Natural killer cell (primary cell): ENCODE data around the gene MFGE8. TPM values are rescaled to one million over a fixed set of nuclear protein-coding genes. Genes with fewer than 3 reads are reported as not detected.

Experiments used
- ATAC-seq, 3 donors: fragments of 150-1000 bp in 2 of 3; fragments of 200-7000 bp in 1 of 3; cut with Tn5 transposase; 1 replicate in 1 of 3; 2 replicates in 2 of 3; pipeline ENCODE4 v1.10.0; 2021; ENCODE audit warnings: mild to moderate bottlenecking in 2 of 3, moderate library complexity in 2 of 3
- DNase-seq, 2 donors: peaks; one replicate each; pipeline versions ENCODE4 v3.0.0 to v3.0.0-alpha.2; 2013 to 2021; ENCODE audit warnings: mixed read lengths in 1 of 2
- H3K27ac ChIP-seq: one replicate; pipeline ENCODE4 v1.5.1; 2013; ENCODE audit warnings: mild to moderate bottlenecking, low read length
- H3K27me3 ChIP-seq: one replicate; pipeline ENCODE4 v1.6.1; 2013; ENCODE audit warnings: low read length; ENCODE audit not compliant: control insufficient read depth, insufficient read depth
- H3K36me3 ChIP-seq: one replicate; pipeline ENCODE4 v1.6.1; 2013; ENCODE audit warnings: low read length; ENCODE audit not compliant: control insufficient read depth, insufficient read depth
- H3K4me1 ChIP-seq: one replicate; pipeline ENCODE4 v1.6.1; 2013; ENCODE audit warnings: low read length; ENCODE audit not compliant: control insufficient read depth, insufficient read depth
- H3K4me3 ChIP-seq: one replicate; pipeline ENCODE4 v1.5.1; 2013; ENCODE audit warnings: low read length
- H3K9me3 ChIP-seq: one replicate; pipeline ENCODE4 v1.6.1; 2013; ENCODE audit warnings: low read length; ENCODE audit not compliant: control insufficient read depth, insufficient read depth
- H3K27ac Mint-ChIP-seq, 2 donors: one replicate each; pipeline ENCODE4 v1.8.0; 2022; ENCODE audit warnings: mild to moderate bottlenecking in 2 of 2, mixed read lengths in 2 of 2, moderate library complexity in 1 of 2
- H3K27me3 Mint-ChIP-seq, 2 donors: one replicate each; pipeline ENCODE4 v1.8.0; 2022; ENCODE audit warnings: low read depth in 2 of 2, mixed read lengths in 2 of 2
- H3K36me3 Mint-ChIP-seq: one replicate; pipeline ENCODE4 v1.8.0; 2022; ENCODE audit warnings: mixed read lengths
- H3K4me1 Mint-ChIP-seq, 2 donors: one replicate each; pipeline ENCODE4 v1.8.0; 2022; ENCODE audit warnings: mixed read lengths in 2 of 2
- H3K4me3 Mint-ChIP-seq: one replicate; pipeline ENCODE4 v1.8.0; 2022; ENCODE audit warnings: mild to moderate bottlenecking, moderate library complexity, mixed read lengths
- H3K9me3 Mint-ChIP-seq, 2 donors: one replicate each; pipeline ENCODE4 v1.8.0; 2022; ENCODE audit warnings: mixed read lengths in 2 of 2
- WGBS: methylation state at CpG from one replicate; pipeline ENCODE4 v1.1.7; 2013; ENCODE audit warnings: missing lambda C conversion rate; ENCODE audit not compliant: insufficient coverage; 5-methylcytosine and 5-hydroxymethylcytosine counted together
- intact Hi-C: fragments of 100-400 bp; cut with micrococcal nuclease; formaldehyde crosslinking; loops from one replicate; pipeline ENCODE4 v1.14.2; 2022
- total RNA-seq, 4 donors: library from RNA; stranded (reverse); fragments of 120-200 nt in 1 of 4; gene quantifications; one replicate each; pipeline versions ENCODE4 v1.2.3 to v1.2.4, GENCODE V29; 2013 to 2022
- TF ChIP-seq, protein P1 (sequence below): fragments of 200-600 bp; IDR thresholded peaks from one replicate; pipeline ENCODE4 v1.8.0; 2022; ENCODE audit warnings: antibody characterized with exemption

Gene MFGE8
- total RNA-seq, 3 donors from 2014 or later (not counting 1 experiment from before 2014, with no cell fraction given), result 39.0 to 110 (median 72.5) TPM

DNA sequence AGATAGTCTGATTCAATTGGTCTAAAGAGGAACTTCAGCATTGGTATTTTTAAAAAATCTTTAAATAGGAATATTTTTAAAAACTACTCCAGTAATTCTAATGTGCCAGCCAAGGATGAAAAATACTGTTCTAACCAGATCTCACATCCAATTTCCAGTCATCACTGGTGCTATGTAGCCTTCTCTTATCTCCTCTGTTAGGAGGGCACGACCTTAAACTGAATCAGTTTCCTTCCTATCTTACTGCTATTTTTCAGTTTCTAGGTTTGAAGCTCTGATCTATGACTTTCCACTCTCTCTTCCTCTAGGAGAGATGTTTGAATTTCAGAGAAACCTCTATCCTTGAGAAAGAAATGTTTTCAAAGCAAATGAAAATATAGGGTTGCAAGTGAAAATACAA lies 49.8 kb downstream of the MFGE8 start:
- Histone ChIP-seq H3K27me3 (no peaks in the 10 kb centered on the region), H3K4me1 (no peaks in the 10 kb centered on the region), H3K4me3 (no peak overlapping the region), H3K27ac (no peak overlapping the region), H3K9me3 (no peaks in the 10 kb centered on the region), H3K36me3 (no peaks in the 10 kb centered on the region)
- H3K4me1 Mint-ChIP-seq, result no peaks in the 10 kb centered on the region
- no peaks in the 10 kb centered on the region for H3K9me3 Mint-ChIP-seq
- intact Hi-C loops, result no loop called here
- TF ChIP-seq, protein P1, sequence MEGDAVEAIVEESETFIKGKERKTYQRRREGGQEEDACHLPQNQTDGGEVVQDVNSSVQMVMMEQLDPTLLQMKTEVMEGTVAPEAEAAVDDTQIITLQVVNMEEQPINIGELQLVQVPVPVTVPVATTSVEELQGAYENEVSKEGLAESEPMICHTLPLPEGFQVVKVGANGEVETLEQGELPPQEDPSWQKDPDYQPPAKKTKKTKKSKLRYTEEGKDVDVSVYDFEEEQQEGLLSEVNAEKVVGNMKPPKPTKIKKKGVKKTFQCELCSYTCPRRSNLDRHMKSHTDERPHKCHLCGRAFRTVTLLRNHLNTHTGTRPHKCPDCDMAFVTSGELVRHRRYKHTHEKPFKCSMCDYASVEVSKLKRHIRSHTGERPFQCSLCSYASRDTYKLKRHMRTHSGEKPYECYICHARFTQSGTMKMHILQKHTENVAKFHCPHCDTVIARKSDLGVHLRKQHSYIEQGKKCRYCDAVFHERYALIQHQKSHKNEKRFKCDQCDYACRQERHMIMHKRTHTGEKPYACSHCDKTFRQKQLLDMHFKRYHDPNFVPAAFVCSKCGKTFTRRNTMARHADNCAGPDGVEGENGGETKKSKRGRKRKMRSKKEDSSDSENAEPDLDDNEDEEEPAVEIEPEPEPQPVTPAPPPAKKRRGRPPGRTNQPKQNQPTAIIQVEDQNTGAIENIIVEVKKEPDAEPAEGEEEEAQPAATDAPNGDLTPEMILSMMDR, result no peak
- H3K4me3 Mint-ChIP-seq, result no peak overlapping the region
- no peaks in the 10 kb centered on the region for H3K36me3 Mint-ChIP-seq
- no peak for ATAC-seq
- DNase-seq, result no peak
- WGBS, result 64% methylated on average over 1 of the region's 1 CpG
- H3K27ac Mint-ChIP-seq, result no peak overlapping the region
- peaks cover 8 to 13% of the 10 kb centered on the region in 2 donors for H3K27me3 Mint-ChIP-seq

DNA sequence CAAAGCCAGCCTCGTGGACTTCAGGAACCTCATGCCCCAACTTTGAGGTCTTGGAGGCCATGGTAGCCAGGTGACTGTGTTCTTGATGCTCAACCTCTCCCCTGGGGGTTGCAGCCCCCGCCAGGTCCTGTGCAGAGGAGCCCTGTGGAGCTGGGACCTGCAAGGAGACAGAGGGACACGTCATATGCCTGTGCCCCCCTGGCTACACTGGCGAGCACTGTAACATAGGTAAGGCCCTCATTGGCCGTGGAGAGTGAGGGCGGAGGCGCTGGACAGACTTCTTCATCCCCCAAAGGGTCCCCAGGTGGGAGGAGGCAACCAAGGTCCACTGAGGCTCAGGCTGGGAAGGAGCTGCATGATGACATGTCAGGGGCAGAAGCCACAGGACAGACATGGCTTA lies 53.0 kb downstream of the MFGE8 start:
- Histone ChIP-seq H3K36me3 (no peaks in the 10 kb centered on the region), H3K27ac (no peak overlapping the region), H3K4me1 (no peaks in the 10 kb centered on the region), H3K27me3 (no peaks in the 10 kb centered on the region), H3K9me3 (peaks cover 2% of the 10 kb centered on the region), H3K4me3 (no peak overlapping the region)
- no peaks in the 10 kb centered on the region for H3K4me1 Mint-ChIP-seq
- H3K36me3 Mint-ChIP-seq, result no peaks in the 10 kb centered on the region
- H3K9me3 Mint-ChIP-seq, result no peaks in the 10 kb centered on the region
- intact Hi-C loops, result no loop called here
- no peak overlapping the region for H3K27ac Mint-ChIP-seq
- no peak for DNase-seq
- WGBS, result 78% methylated on average over 7 of the region's 7 CpGs
- H3K27me3 Mint-ChIP-seq, result peaks cover 0 to under 1% of the 10 kb centered on the region in 2 donors
- TF ChIP-seq, protein P1, result no peak
- H3K4me3 Mint-ChIP-seq, result no peak overlapping the region
- no peak for ATAC-seq

DNA sequence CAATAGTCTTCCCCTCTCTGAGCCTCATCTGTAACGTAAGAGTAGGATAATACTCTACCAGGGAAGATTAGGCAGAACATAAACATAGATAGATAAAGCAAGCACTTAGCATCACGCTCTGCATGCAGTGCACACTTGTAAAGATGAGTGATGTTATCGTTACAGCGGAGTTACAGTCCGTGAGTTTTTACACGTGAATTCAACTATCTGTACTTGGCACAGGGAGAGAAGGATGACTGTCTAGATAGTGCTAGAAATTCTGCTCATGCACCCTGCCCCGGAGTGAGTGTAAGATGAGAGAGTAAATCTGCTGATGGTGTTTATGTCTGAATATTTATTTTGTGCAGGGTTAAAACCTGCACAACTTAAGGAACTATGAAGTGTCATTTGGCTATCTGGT lies 53.6 kb downstream of the MFGE8 start:
- Mint-ChIP-seq H3K9me3 (peaks cover 0 to 1% of the 10 kb centered on the region in 2 donors), H3K4me3 (no peak overlapping the region), H3K36me3 (no peaks in the 10 kb centered on the region), H3K27me3 (peaks cover 0 to under 1% of the 10 kb centered on the region in 2 donors), H3K4me1 (no peaks in the 10 kb centered on the region), H3K27ac (no peak overlapping the region)
- H3K27ac ChIP-seq, result no peak overlapping the region
- H3K9me3 ChIP-seq, result peaks cover 8% of the 10 kb centered on the region
- TF ChIP-seq, protein P1, result no peak
- no peaks in the 10 kb centered on the region for H3K4me1 ChIP-seq
- ATAC-seq (no peak), DNase-seq (no peak)
- no peaks in the 10 kb centered on the region for H3K27me3 ChIP-seq
- no peaks in the 10 kb centered on the region for H3K36me3 ChIP-seq
- no peak overlapping the region for H3K4me3 ChIP-seq
- intact Hi-C loops, result no loop called here
- 82% methylated on average over 7 of the region's 7 CpGs for WGBS

DNA sequence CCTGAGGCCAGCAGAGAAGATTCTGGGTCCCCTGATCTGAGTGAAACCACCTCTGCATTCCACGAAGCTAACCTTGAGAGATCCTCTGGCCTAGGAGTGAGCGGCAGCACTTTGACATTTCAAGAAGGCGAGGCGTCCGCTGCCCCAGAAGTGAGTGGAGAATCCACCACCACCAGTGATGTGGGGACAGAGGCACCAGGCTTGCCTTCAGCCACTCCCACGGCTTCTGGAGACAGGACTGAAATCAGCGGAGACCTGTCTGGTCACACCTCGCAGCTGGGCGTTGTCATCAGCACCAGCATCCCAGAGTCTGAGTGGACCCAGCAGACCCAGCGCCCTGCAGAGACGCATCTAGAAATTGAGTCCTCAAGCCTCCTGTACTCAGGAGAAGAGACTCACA lies 54.2 kb downstream of the MFGE8 start:
- Histone ChIP-seq H3K9me3 (peaks cover 15% of the 10 kb centered on the region), H3K36me3 (no peaks in the 10 kb centered on the region), H3K4me3 (no peak overlapping the region), H3K27ac (no peak overlapping the region), H3K4me1 (no peaks in the 10 kb centered on the region), H3K27me3 (no peaks in the 10 kb centered on the region)
- Mint-ChIP-seq H3K4me3 (no peak overlapping the region), H3K27me3 (peaks cover 0 to 3% of the 10 kb centered on the region in 2 donors), H3K27ac (no peak overlapping the region), H3K4me1 (no peaks in the 10 kb centered on the region), H3K9me3 (peaks cover 0 to 3% of the 10 kb centered on the region in 2 donors), H3K36me3 (no peaks in the 10 kb centered on the region)
- DNase-seq (no peak), ATAC-seq (no peak)
- 89% methylated on average over 11 of the region's 11 CpGs for WGBS
- TF ChIP-seq, protein P1, result no peak
- intact Hi-C loops, result no loop called here
